ENCODE measurements around the gene RNF220.

The RNF220 gene

DNA sequence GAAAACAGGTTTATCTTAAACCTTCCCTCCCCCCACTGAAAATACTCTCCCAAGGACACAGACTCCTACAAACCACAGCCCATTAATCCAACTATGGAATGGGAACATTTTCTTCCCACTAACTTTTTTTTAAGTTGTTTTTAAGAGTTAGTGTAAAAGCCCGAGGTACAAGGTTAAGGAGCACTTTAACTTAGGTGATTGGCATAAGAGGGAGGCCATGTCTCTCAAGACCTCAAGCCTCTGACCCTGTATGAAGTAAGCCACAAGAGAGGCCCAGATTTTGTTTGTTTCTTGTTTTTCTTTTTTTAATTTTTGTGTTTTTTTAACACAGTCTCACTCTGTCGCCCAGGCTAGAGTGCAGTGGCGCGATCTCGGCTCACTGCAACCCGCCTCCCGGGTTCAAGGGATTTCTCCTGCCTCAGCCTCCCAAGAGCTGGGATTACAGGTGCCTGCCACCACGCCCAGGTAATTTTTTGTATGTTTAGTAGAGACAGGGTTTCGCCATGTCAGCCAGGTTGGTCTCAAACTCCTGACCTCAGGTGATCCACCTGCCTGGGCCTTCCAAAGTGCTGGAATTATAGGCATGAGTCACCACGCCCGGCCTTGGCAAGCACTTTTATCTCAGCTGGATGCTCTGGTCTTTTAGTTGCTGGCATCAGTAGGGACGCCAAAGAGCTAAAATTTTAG is 283.8 kb downstream of the RNF220 start:
- TF ChIP-seq, protein P1, sequence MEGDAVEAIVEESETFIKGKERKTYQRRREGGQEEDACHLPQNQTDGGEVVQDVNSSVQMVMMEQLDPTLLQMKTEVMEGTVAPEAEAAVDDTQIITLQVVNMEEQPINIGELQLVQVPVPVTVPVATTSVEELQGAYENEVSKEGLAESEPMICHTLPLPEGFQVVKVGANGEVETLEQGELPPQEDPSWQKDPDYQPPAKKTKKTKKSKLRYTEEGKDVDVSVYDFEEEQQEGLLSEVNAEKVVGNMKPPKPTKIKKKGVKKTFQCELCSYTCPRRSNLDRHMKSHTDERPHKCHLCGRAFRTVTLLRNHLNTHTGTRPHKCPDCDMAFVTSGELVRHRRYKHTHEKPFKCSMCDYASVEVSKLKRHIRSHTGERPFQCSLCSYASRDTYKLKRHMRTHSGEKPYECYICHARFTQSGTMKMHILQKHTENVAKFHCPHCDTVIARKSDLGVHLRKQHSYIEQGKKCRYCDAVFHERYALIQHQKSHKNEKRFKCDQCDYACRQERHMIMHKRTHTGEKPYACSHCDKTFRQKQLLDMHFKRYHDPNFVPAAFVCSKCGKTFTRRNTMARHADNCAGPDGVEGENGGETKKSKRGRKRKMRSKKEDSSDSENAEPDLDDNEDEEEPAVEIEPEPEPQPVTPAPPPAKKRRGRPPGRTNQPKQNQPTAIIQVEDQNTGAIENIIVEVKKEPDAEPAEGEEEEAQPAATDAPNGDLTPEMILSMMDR (conservative IDR thresholded peaks at IDR 0.05; ENCODE audit: low read depth, low read length), result no peak
- no peak for DNase-seq (ENCODE audit: low read depth)
- H3K4me3 ChIP-seq (ENCODE audit: low read depth, low read length), result no peak overlapping the region

GRCh38 chr1:44689447-44689765 is 284.4 kb downstream of the RNF220 start:
- no peak for DNase-seq (ENCODE audit: low read depth)
- TF ChIP-seq, protein P1 (conservative IDR thresholded peaks at IDR 0.05; ENCODE audit: low read depth, low read length), result no peak
- H3K4me3 ChIP-seq (ENCODE audit: low read depth, low read length), result no peak overlapping the region

DNA sequence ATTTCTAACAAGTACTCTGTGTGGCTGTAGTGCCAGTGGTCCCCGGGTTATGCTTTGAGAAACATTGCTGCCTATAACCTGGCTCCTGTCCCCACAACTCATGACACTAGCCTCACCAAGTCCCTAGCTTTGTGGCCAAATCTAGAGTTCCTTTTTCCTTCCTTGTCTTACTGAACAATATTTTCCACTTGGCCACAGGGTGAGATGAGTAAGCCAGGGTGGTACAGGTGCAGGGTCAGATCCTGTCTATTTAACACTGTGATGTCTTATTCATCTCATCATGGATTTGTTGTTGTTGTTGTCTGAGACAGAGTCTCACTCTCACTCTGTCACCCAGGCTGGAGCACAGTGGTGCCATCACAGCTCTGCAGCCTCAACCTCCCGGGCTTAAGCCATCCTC is 288.1 kb downstream of the RNF220 start:
- TF ChIP-seq, protein P1 (conservative IDR thresholded peaks at IDR 0.05; ENCODE audit: low read depth, low read length), result no peak
- no peak overlapping the region for H3K4me3 ChIP-seq (ENCODE audit: low read depth, low read length)
- no peak for DNase-seq (ENCODE audit: low read depth)

DNA sequence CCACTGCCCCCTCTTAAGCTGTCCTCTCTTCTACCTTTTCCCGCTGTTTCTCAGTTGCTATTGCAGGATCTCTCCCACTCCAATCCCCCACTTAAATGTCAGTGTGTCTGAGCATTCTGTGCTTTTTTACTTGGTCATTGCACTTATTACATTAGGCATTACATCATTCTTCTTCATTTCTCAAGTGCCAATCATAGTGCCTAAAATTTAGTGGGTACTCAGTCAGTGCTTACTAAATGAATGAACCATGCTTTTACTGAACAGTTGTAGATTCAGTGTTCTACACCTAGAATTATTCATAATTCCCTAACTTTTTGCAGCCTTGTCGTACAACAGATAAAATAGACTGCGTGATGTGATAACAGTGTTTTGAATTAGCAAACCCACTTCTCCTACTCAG is 288.8 kb downstream of the RNF220 start:
- TF ChIP-seq, protein P1 (conservative IDR thresholded peaks at IDR 0.05; ENCODE audit: low read depth, low read length), result no peak
- DNase-seq (ENCODE audit: low read depth), result no peak
- no peak overlapping the region for H3K4me3 ChIP-seq (ENCODE audit: low read depth, low read length)

GRCh38 chr1:44694863-44695478 is 289.9 kb downstream of the RNF220 start:
- H3K4me3 ChIP-seq (ENCODE audit: low read depth, low read length), result no peak overlapping the region
- DNase-seq (ENCODE audit: low read depth), result no peak
- TF ChIP-seq, protein P1 (conservative IDR thresholded peaks at IDR 0.05; ENCODE audit: low read depth, low read length), result no peak

- H3K4me3 ChIP-seq (ENCODE audit: low read depth, low read length), result no peak overlapping the region
- TF ChIP-seq, protein P1 (conservative IDR thresholded peaks at IDR 0.05; ENCODE audit: low read depth, low read length), result no peak
- DNase-seq (ENCODE audit: low read depth), result no peak
These were observed 290.6 kb downstream of the RNF220 start for GRCh38 chr1:44695671-44696070.

- TF ChIP-seq, protein P1 (conservative IDR thresholded peaks at IDR 0.05; ENCODE audit: low read depth, low read length), result no peak
- DNase-seq (ENCODE audit: low read depth), result no peak
- no peak overlapping the region for H3K4me3 ChIP-seq (ENCODE audit: low read depth, low read length)
These were observed 291.0 kb downstream of the RNF220 start for GRCh38 chr1:44696101-44696500.

All from choroid plexus epithelial cell (primary cell).